NCI-H446 treated with DMSO at 0.1 percent for 48 hours (cell line): Measurements from ENCODE around the gene STK16.
"Not testable (repeated sequence)": the region's sequence is repeated elsewhere in the genome, so short reads cannot be mapped to it uniquely, and the experiment has no call there.

Source experiments
- DNase-seq: peaks from one replicate; lab custom pipeline; 2025; lab: John Stamatoyannopoulos, UW

Gene STK16

GRCh38 chr2:219270055-219270372 is 24.7 kb downstream of the STK16 start:
- no peak for DNase-seq

- DNase-seq: no peak
Measured at GRCh38 chr2:219271021-219271420, 25.7 kb downstream of the STK16 start.

GRCh38 chr2:219272356-219272755 is 27.1 kb downstream of the STK16 start:
- DNase-seq: no peak

GRCh38 chr2:219272995-219273394 is 27.7 kb downstream of the STK16 start:
- no peak for DNase-seq

- DNase-seq: no peak
Measured at GRCh38 chr2:219273937-219274336, 28.7 kb downstream of the STK16 start.

- DNase-seq: no peak
Measured at GRCh38 chr2:219274361-219274921, 29.2 kb downstream of the STK16 start.

- peak; percentile 45 for DNase-seq
Measured at GRCh38 chr2:219277703-219278654, 32.7 kb downstream of the STK16 start.

GRCh38 chr2:219278655-219279150 is 33.4 kb downstream of the STK16 start:
- DNase-seq: no peak

GRCh38 chr2:219279151-219279915 is 34.1 kb downstream of the STK16 start, which contains the start of gene DNAJB2:
DNAJB2 (plus strand) TSS chr2:219279366; CDS start chr2:219279834, 468 bp downstream.
- peak; percentile 95 for DNase-seq

GRCh38 chr2:219279916-219280516 is 34.7 kb downstream of the STK16 start:
- DNase-seq: no peak

GRCh38 chr2:219280651-219281050 is 35.4 kb downstream of the STK16 start:
- no peak for DNase-seq

GRCh38 chr2:219281588-219281987 is 36.3 kb downstream of the STK16 start:
- DNase-seq: no peak

GRCh38 chr2:219282375-219282774 is 37.1 kb downstream of the STK16 start:
- DNase-seq: no peak

- no peak for DNase-seq
Measured at GRCh38 chr2:219282943-219283581, 37.8 kb downstream of the STK16 start.

GRCh38 chr2:219284501-219285372 is 39.5 kb downstream of the STK16 start:
- DNase-seq: no peak

- DNase-seq: no peak
Measured at GRCh38 chr2:219285373-219285735, 40.1 kb downstream of the STK16 start.

GRCh38 chr2:219285894-219286425 is 40.7 kb downstream of the STK16 start:
- DNase-seq: no peak

GRCh38 chr2:219286436-219287115 is 41.3 kb downstream of the STK16 start:
- no peak for DNase-seq

- DNase-seq: not testable (repeated sequence)
Measured at GRCh38 chr2:219287116-219287440, 41.8 kb downstream of the STK16 start.
